Endometrial microvascular endothelial cells (primary cell): ENCODE data around the gene ARMC7. TPM values are rescaled to one million over a fixed set of nuclear protein-coding genes. Genes with fewer than 3 reads are reported as not detected.
"Not testable (repeated sequence)": the region's sequence is repeated elsewhere in the genome, so short reads cannot be mapped to it uniquely, and the experiment has no call there.

Experiments used
- in situ Hi-C: cut with HindIII; loops from 2 replicates; pipeline ENCODE4 v1.10.0; 2017; ENCODE audit warnings: low sequenced_read_pairs, low pct_unique_long_range_greater_than_20kb; ENCODE audit errors: inconsistent ontology term
- total RNA-seq: library from RNA; depleted of rRNA; stranded (reverse); fragments of >200 nt; gene quantifications from one replicate; pipeline ENCODE4 v1.2.3, GENCODE V29; 2015; ENCODE audit errors: inconsistent ontology term

The ARMC7 gene
- total RNA-seq, 1 donor from 2014 or later, result 4.2 TPM

GRCh38 chr17:75137762-75138161 is 28.0 kb downstream of the ARMC7 start:
- in situ Hi-C loops, result not testable (repeated sequence)

GRCh38 chr17:75138519-75138918 is 28.8 kb downstream of the ARMC7 start:
- in situ Hi-C loops, result no loop called here

- in situ Hi-C loops, result no loop called here
Observed at GRCh38 chr17:75142236-75142971, 32.6 kb downstream of the ARMC7 start.

- in situ Hi-C loops, result no loop called here
Observed at GRCh38 chr17:75144816-75145512, 35.2 kb downstream of the ARMC7 start.

GRCh38 chr17:75146592-75146991 is 36.8 kb downstream of the ARMC7 start:
- in situ Hi-C loops, result no loop called here

- in situ Hi-C loops, result no loop called here
Observed at GRCh38 chr17:75147878-75148546, 38.2 kb downstream of the ARMC7 start.

- in situ Hi-C loops, result no loop called here
Observed at GRCh38 chr17:75151930-75152329, 42.2 kb downstream of the ARMC7 start.

GRCh38 chr17:75152523-75152921 is 42.8 kb downstream of the ARMC7 start:
- in situ Hi-C loops, result no loop called here

GRCh38 chr17:75152922-75153779 is 43.4 kb downstream of the ARMC7 start:
- in situ Hi-C loops, result no loop called here

GRCh38 chr17:75153780-75154194 is 44.0 kb downstream of the ARMC7 start:
- in situ Hi-C loops, result no loop called here

GRCh38 chr17:75154195-75155106 is 44.7 kb downstream of the ARMC7 start, which contains the start of gene JPT1:
Gene JPT1, minus strand, starts transcription at chr17:75154512. Its CDS starts 115 bp downstream, at chr17:75154397.
- in situ Hi-C loops, result no loop called here

- in situ Hi-C loops, result no loop called here
Observed at GRCh38 chr17:75155191-75155601, 45.4 kb downstream of the ARMC7 start.

GRCh38 chr17:75158480-75158879 is 48.7 kb downstream of the ARMC7 start:
- in situ Hi-C loops, result not testable (repeated sequence)

- in situ Hi-C loops, result no loop called here
Observed at GRCh38 chr17:75159196-75160031, 49.6 kb downstream of the ARMC7 start.

- in situ Hi-C loops, result no loop called here
Observed at GRCh38 chr17:75160211-75160610, 50.4 kb downstream of the ARMC7 start.

- in situ Hi-C loops, result no loop called here
Observed at GRCh38 chr17:75163074-75163473, 53.3 kb downstream of the ARMC7 start.

GRCh38 chr17:75164606-75165005 is 54.8 kb downstream of the ARMC7 start:
- in situ Hi-C loops, result not testable (repeated sequence)
